ENCODE data around the gene PPP1R10. TPM values are rescaled to one million over a fixed set of nuclear protein-coding genes. Genes with fewer than 3 reads are reported as not detected.
A peak's percentile ranks its signal among the peaks of the same experiment; 100 is the strongest.
"Not testable (repeated sequence)": the region's sequence is repeated elsewhere in the genome, so short reads cannot be mapped to it uniquely, and the experiment has no call there.

PPP1R10 gene
- total RNA-seq, 1 donor from 2014 or later, result 82.1 TPM

- H3K4me1 Mint-ChIP-seq (ENCODE audit: unreplicated experiment); H3K36me3 Mint-ChIP-seq (ENCODE audit: unreplicated experiment); H3K4me3 Mint-ChIP-seq (ENCODE audit: unreplicated experiment); H3K27me3 Mint-ChIP-seq (ENCODE audit: unreplicated experiment); H3K9me3 Mint-ChIP-seq (ENCODE audit: unreplicated experiment): not testable (repeated sequence)
- TF ChIP-seq CTCF (IDR thresholded peaks at IDR 0.05), result peak; percentile 76
- H3K27ac Mint-ChIP-seq (ENCODE audit: unreplicated experiment), result peak overlapping the region; percentile 32
- peak; percentile 90 for DNase-seq (ENCODE audit: extremely low spot score, unreplicated experiment)
These were observed 19.5 kb downstream of the PPP1R10 start for GRCh38 chr6:30597315-30598144.

- Mint-ChIP-seq H3K36me3 (ENCODE audit: unreplicated experiment) (peaks cover 31% of the 10 kb centered on the region), H3K27me3 (ENCODE audit: unreplicated experiment) (no peaks in the 10 kb centered on the region), H3K9me3 (ENCODE audit: unreplicated experiment) (no peaks in the 10 kb centered on the region), H3K4me1 (ENCODE audit: unreplicated experiment) (no peaks in the 10 kb centered on the region), H3K27ac (ENCODE audit: unreplicated experiment) (no peak overlapping the region), H3K4me3 (ENCODE audit: unreplicated experiment) (no peak overlapping the region)
- DNase-seq (ENCODE audit: extremely low spot score, unreplicated experiment), result no peak
- TF ChIP-seq CTCF (IDR thresholded peaks at IDR 0.05), result no peak
These were observed 24.8 kb downstream of the PPP1R10 start for GRCh38 chr6:30592287-30592686.

- H3K4me1 Mint-ChIP-seq (ENCODE audit: unreplicated experiment), result no peaks in the 10 kb centered on the region
- H3K36me3 Mint-ChIP-seq (ENCODE audit: unreplicated experiment), result peaks cover 39% of the 10 kb centered on the region
- H3K4me3 Mint-ChIP-seq (ENCODE audit: unreplicated experiment), result no peak overlapping the region
- H3K27ac Mint-ChIP-seq (ENCODE audit: unreplicated experiment), result no peak overlapping the region
- no peaks in the 10 kb centered on the region for H3K27me3 Mint-ChIP-seq (ENCODE audit: unreplicated experiment)
- no peaks in the 10 kb centered on the region for H3K9me3 Mint-ChIP-seq (ENCODE audit: unreplicated experiment)
- no peak for DNase-seq (ENCODE audit: extremely low spot score, unreplicated experiment)
- no peak for TF ChIP-seq CTCF (IDR thresholded peaks at IDR 0.05)
These were observed 26.0 kb downstream of the PPP1R10 start for GRCh38 chr6:30591008-30591407.

GRCh38 chr6:30590509-30590908 is 26.5 kb downstream of the PPP1R10 start:
- Mint-ChIP-seq H3K9me3 (ENCODE audit: unreplicated experiment) (no peaks in the 10 kb centered on the region), H3K36me3 (ENCODE audit: unreplicated experiment) (peaks cover 44% of the 10 kb centered on the region), H3K4me3 (ENCODE audit: unreplicated experiment) (no peak overlapping the region), H3K4me1 (ENCODE audit: unreplicated experiment) (no peaks in the 10 kb centered on the region), H3K27ac (ENCODE audit: unreplicated experiment) (no peak overlapping the region), H3K27me3 (ENCODE audit: unreplicated experiment) (no peaks in the 10 kb centered on the region)
- TF ChIP-seq CTCF (IDR thresholded peaks at IDR 0.05), result no peak
- DNase-seq (ENCODE audit: extremely low spot score, unreplicated experiment), result no peak

- no peak for TF ChIP-seq CTCF (IDR thresholded peaks at IDR 0.05)
- H3K36me3 Mint-ChIP-seq (ENCODE audit: unreplicated experiment), result peaks cover 46% of the 10 kb centered on the region
- no peak overlapping the region for H3K27ac Mint-ChIP-seq (ENCODE audit: unreplicated experiment)
- no peak overlapping the region for H3K4me3 Mint-ChIP-seq (ENCODE audit: unreplicated experiment)
- no peak for DNase-seq (ENCODE audit: extremely low spot score, unreplicated experiment)
- no peaks in the 10 kb centered on the region for H3K27me3 Mint-ChIP-seq (ENCODE audit: unreplicated experiment)
- H3K4me1 Mint-ChIP-seq (ENCODE audit: unreplicated experiment), result no peaks in the 10 kb centered on the region
- H3K9me3 Mint-ChIP-seq (ENCODE audit: unreplicated experiment), result no peaks in the 10 kb centered on the region
These were observed 27.2 kb downstream of the PPP1R10 start for GRCh38 chr6:30589754-30590358.
